ENCODE results near the gene RNF186. TPM values are rescaled to one million over a fixed set of nuclear protein-coding genes. Genes with fewer than 3 reads are reported as not detected.

The RNF186 gene
- polyA plus RNA-seq, 3 donors from 2014 or later: not detected

GRCh38 chr1:19775317-19775716 is 39.8 kb downstream of the RNF186 start:
- Mint-ChIP-seq H3K36me3 (peaks cover 20 to 41% (median 24%) of the 10 kb centered on the region in 3 donors), H3K4me1 (no peaks in the 10 kb centered on the region), H3K4me3 (no peak overlapping the region), H3K9me3 (no peaks in the 10 kb centered on the region), H3K27ac (no peak overlapping the region), H3K27me3 (ENCODE audit: low read depth in 3 of 3) (no peaks in the 10 kb centered on the region)
- no peak for DNase-seq

- H3K27ac Mint-ChIP-seq: no peak overlapping the region
Measured at GRCh38 chr1:19774180-19774785, 40.8 kb downstream of the RNF186 start.

GRCh38 chr1:19773485-19773884 is 41.6 kb downstream of the RNF186 start:
- no peaks in the 10 kb centered on the region for H3K9me3 Mint-ChIP-seq
- no peaks in the 10 kb centered on the region for H3K4me1 Mint-ChIP-seq
- H3K27ac Mint-ChIP-seq: no peak overlapping the region
- no peak for DNase-seq
- H3K27me3 Mint-ChIP-seq (ENCODE audit: low read depth in 3 of 3): no peaks in the 10 kb centered on the region
- peaks cover 8 to 25% (median 12%) of the 10 kb centered on the region in 3 donors for H3K36me3 Mint-ChIP-seq
- no peak overlapping the region for H3K4me3 Mint-ChIP-seq

More at GRCh38 chr1:19774180-19774785, 40.8 kb downstream of the RNF186 start:
- Mint-ChIP-seq H3K36me3 (peaks cover 15 to 32% (median 18%) of the 10 kb centered on the region in 3 donors), H3K9me3 (no peaks in the 10 kb centered on the region), H3K4me1 (no peaks in the 10 kb centered on the region), H3K4me3 (no peak overlapping the region), H3K27me3 (ENCODE audit: low read depth in 3 of 3) (no peaks in the 10 kb centered on the region)
- DNase-seq: no peak

- no peak overlapping the region for H3K4me3 Mint-ChIP-seq
- no peaks in the 10 kb centered on the region for H3K4me1 Mint-ChIP-seq
- DNase-seq: no peak
- no peak overlapping the region for H3K27ac Mint-ChIP-seq
- H3K27me3 Mint-ChIP-seq (ENCODE audit: low read depth in 3 of 3): peaks cover 0 to 1% (median 0%) of the 10 kb centered on the region in 3 donors
- no peaks in the 10 kb centered on the region for H3K9me3 Mint-ChIP-seq
- H3K36me3 Mint-ChIP-seq: peaks cover 4 to 22% (median 8%) of the 10 kb centered on the region in 3 donors
Measured at GRCh38 chr1:19772053-19772452, 43.0 kb downstream of the RNF186 start.

GRCh38 chr1:19771350-19771749 is 43.7 kb downstream of the RNF186 start:
- no peak for DNase-seq
- Mint-ChIP-seq H3K36me3 (peaks cover 7 to 25% (median 10%) of the 10 kb centered on the region in 3 donors), H3K9me3 (no peaks in the 10 kb centered on the region), H3K4me3 (no peak overlapping the region), H3K4me1 (no peaks in the 10 kb centered on the region), H3K27me3 (ENCODE audit: low read depth in 3 of 3) (peaks cover 0 to 1% (median 0%) of the 10 kb centered on the region in 3 donors), H3K27ac (no peak overlapping the region)

- H3K27me3 Mint-ChIP-seq (ENCODE audit: low read depth in 3 of 3): peaks cover 0 to 1% (median 0%) of the 10 kb centered on the region in 3 donors
Measured at GRCh38 chr1:19770436-19771190, 44.5 kb downstream of the RNF186 start.

GRCh38 chr1:19769211-19769932 is 45.7 kb downstream of the RNF186 start:
- no peak overlapping the region for H3K27ac Mint-ChIP-seq
- no peak for DNase-seq
- H3K27me3 Mint-ChIP-seq (ENCODE audit: low read depth in 3 of 3): peaks cover 0 to 1% (median 0%) of the 10 kb centered on the region in 3 donors
- H3K4me3 Mint-ChIP-seq: no peak overlapping the region
- no peaks in the 10 kb centered on the region for H3K9me3 Mint-ChIP-seq
- no peaks in the 10 kb centered on the region for H3K4me1 Mint-ChIP-seq
- H3K36me3 Mint-ChIP-seq: peaks cover 14 to 33% (median 21%) of the 10 kb centered on the region in 3 donors

More at GRCh38 chr1:19770436-19771190, 44.5 kb downstream of the RNF186 start:
- no peak overlapping the region for H3K4me3 Mint-ChIP-seq
- no peak overlapping the region for H3K27ac Mint-ChIP-seq
- H3K9me3 Mint-ChIP-seq: no peaks in the 10 kb centered on the region
- no peak for DNase-seq
- no peaks in the 10 kb centered on the region for H3K4me1 Mint-ChIP-seq
- H3K36me3 Mint-ChIP-seq: peaks cover 14 to 28% (median 14%) of the 10 kb centered on the region in 3 donors

GRCh38 chr1:19768353-19769210 is 46.5 kb downstream of the RNF186 start:
- H3K4me1 Mint-ChIP-seq: no peaks in the 10 kb centered on the region
- no peak overlapping the region for H3K4me3 Mint-ChIP-seq
- H3K27me3 Mint-ChIP-seq (ENCODE audit: low read depth in 3 of 3): peaks cover 0 to 1% (median 0%) of the 10 kb centered on the region in 3 donors
- peaks cover 14 to 28% (median 21%) of the 10 kb centered on the region in 3 donors for H3K36me3 Mint-ChIP-seq
- DNase-seq: no peak
- H3K27ac Mint-ChIP-seq: no peak overlapping the region
- no peaks in the 10 kb centered on the region for H3K9me3 Mint-ChIP-seq

GRCh38 chr1:19765623-19766022 is 49.5 kb downstream of the RNF186 start:
- H3K27ac Mint-ChIP-seq: no peak overlapping the region
- H3K27me3 Mint-ChIP-seq (ENCODE audit: low read depth in 3 of 3): peaks cover 0 to 1% (median 0%) of the 10 kb centered on the region in 3 donors
- no peaks in the 10 kb centered on the region for H3K9me3 Mint-ChIP-seq
- no peak for DNase-seq
- H3K4me3 Mint-ChIP-seq: no peak overlapping the region
- no peaks in the 10 kb centered on the region for H3K4me1 Mint-ChIP-seq
- H3K36me3 Mint-ChIP-seq: peaks cover 14 to 23% (median 17%) of the 10 kb centered on the region in 3 donors

- Mint-ChIP-seq H3K36me3 (peaks cover 11 to 19% (median 17%) of the 10 kb centered on the region in 3 donors), H3K4me1 (no peaks in the 10 kb centered on the region), H3K27me3 (ENCODE audit: low read depth in 3 of 3) (peaks cover 0 to 1% (median 0%) of the 10 kb centered on the region in 3 donors), H3K9me3 (no peaks in the 10 kb centered on the region), H3K4me3 (no peak overlapping the region), H3K27ac (no peak overlapping the region)
- DNase-seq: no peak
Measured at GRCh38 chr1:19764848-19765247, 50.2 kb downstream of the RNF186 start.

All from immature natural killer cell (primary cell).